Midbrain (tissue), 1 donor: ENCODE measurements around the gene TPPP.
"Not testable (repeated sequence)": the region's sequence is repeated elsewhere in the genome, so short reads cannot be mapped to it uniquely, and the experiment has no call there.

Experiments used
- DNase-seq: peaks from one replicate; lab custom pipeline; 2025; lab: John Stamatoyannopoulos, UW

TPPP gene

GRCh38 chr5:693271-694041, at the start of gene TPPP:
Gene TPPP, minus strand, starts transcription at chr5:693352. Its CDS starts 15,292 bp downstream, at chr5:678060.
- DNase-seq, result peak; percentile 84

DNA sequence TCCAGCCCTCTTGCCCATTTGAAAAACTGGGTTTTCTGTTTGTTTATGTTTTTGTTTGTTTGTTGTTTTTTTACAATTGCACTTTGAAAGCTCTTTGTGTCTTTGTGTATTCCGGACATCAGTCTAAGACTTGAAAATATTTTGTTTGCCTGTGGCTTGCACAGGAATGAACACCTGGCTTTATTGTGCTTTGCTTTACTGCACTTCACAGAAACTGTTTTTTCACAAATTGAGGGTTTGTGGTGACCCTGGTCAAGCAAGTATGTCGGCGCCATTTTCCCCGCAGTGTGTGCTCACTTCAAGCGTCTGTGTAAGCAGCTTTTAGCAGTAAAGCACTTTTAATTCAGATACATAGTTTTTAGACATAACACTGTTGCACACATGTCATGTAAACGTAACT, 49.1 kb upstream of the TPPP start:
- not testable (repeated sequence) for DNase-seq

DNA sequence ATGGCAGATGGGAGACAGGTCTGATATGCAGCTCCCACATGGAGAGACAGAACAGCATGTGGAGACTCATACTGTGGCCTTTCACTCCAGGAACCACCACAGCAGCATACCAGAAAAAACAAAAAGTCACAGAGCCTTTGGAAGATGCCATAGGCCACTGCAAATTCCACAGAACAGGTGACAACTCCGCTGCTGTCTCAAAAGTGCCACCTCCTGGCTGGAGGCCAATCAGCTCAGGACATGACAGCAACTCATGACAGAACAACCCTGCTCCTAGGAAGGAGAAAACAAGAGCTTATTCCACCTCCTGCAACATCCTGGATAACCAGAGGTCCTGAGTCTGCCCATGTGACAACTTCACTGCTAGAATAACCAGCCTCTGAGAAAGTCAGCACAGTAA, 41.0 kb upstream of the TPPP start:
- not testable (repeated sequence) for DNase-seq

GRCh38 chr5:732754-733454, 39.8 kb upstream of the TPPP start:
- not testable (repeated sequence) for DNase-seq

DNA sequence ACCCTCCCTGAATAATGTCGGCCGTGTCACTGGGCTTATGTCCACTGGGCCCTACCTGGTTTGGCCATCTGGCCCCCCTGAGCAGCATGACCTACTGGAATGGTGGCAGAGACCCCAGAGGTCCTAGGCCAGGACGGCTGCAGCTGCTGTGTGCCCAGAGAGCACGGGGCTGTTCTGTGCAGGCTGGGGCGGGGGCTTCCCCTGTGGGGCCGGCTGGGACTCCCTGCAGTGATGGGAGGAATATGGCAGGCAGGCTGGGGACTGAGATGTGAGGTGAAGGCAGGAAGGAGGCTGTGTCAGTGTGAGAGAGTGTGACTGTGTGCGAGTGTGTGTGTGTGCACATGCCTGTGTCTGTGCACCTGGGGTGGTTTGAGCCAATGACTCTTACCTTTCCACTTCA, 36.1 kb upstream of the TPPP start:
- not testable (repeated sequence) for DNase-seq

- DNase-seq, result not testable (repeated sequence)
Measured at GRCh38 chr5:727087-727486, 33.9 kb upstream of the TPPP start.

DNA sequence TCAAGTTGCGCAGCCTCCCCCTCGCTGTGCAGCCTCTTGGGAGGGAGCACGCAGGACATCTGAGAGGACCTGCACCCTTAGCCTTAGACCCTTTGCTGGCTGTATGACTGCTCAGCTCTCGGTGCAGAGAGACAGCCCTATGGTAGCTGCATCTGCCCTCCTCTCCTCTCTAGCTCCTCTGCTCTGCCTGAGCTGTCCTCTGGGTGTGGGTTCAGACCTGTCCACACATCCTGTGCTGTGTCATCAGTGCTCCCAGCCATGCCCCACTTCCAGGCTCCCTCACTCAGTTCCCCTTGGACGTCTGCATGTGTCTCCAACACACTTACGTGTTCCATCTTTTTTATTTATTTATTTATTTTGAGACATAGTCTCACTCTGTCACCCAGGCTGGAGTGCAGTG, 30.7 kb upstream of the TPPP start:
- not testable (repeated sequence) for DNase-seq

DNA sequence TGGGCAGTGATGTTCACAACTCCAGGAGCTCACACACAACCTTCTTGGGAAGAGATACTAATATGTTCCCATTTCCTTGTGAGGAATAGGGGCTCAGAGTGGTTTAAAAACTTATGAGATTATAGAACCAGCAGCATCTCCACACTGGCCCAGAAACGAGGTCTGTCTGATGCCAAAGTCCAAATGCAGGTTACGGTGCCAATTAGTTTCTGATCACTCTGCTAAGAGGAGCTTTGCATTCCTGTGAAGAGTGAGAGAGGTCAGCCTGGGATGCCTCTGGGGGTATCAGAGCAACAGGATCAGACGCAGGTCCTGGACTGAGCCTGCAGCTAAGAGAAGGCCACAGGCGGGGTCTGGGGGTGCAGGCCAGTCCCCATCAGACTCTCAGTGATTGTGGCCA, 30.2 kb upstream of the TPPP start:
- DNase-seq, result not testable (repeated sequence)

DNA sequence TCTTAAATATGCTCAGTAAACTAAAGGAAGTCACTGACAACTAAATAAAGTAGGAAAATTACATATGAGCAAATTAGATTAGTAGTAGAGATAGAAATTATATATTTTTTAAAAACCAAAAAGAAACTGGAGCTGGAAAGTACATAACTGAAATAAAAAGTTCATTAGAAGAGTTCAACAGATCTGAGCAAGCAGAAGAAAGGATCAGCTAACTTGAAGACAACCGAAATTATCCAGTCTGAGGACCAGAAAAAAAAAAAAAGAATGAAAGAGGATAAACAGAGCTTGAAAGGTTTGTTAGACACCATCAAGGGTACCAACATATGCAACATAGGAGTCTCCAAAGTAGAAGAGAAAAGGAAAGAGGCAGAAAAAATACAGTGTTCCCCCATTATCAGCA, 26.2 kb upstream of the TPPP start:
- DNase-seq, result not testable (repeated sequence)

DNA sequence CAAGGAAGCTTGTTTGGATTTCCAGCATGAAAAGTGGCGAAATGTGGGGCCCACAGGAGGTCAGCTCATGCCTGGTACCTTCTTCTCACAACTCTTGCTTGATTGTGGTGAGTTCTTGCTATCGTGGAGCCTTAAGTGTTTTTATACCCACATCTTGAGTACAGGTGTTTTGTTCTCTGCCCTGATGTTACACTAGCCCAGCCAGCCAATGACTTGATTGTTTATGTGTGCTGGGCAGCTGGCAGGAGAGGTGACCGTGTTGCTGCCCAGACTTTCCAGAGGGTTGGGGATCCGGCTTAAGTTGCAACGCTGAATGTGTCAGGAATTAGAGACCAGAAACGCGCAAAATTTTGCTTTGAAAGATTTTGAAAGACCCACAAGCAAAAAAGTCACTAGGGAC, 24.0 kb upstream of the TPPP start:
- no peak for DNase-seq

DNA sequence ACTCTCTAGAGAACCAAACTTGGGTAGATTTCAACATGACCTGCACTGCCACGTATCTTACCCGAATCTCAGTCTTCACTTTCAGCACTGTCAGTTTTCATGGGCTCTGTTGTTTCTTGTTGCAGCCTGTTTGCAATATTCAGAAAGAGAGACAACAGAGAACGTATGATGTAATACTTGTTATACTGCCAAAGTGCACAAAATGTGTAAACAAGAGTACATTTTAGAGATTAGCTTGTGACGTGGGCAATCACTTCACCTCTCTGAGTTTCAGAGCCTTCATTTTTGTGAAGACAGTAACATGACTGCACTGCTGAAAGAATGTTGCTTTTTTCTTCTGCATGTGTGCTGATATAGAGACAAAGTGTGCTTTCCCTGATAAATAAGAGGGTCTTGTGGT, 23.6 kb upstream of the TPPP start:
- peak; percentile 53 for DNase-seq

GRCh38 chr5:715636-716035, 22.5 kb upstream of the TPPP start:
- DNase-seq, result not testable (repeated sequence)

GRCh38 chr5:714215-715118, 21.3 kb upstream of the TPPP start:
- DNase-seq, result not testable (repeated sequence)

- not testable (repeated sequence) for DNase-seq
Measured at GRCh38 chr5:713686-714085, 20.5 kb upstream of the TPPP start.

- DNase-seq, result not testable (repeated sequence)
Measured at GRCh38 chr5:708848-709517, 15.8 kb upstream of the TPPP start.

DNA sequence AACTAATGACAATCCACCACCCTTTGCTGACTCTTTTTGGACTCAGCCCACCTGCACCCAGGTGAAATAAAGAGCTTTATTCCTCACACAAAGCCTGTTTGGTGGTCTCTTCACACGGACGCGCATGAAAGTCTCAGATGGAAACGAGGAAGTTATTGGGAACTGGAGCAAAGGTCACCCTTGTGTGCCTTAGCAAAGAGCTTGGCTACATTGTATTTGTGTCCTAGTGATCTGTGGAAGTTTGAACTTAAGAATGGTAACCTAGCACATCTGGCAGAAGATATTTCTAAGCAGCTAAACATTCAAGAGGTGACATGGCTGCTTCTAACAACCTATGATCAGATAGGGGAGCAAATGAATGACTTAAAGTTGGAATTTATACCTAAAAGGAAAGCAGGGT, 15.2 kb upstream of the TPPP start:
- not testable (repeated sequence) for DNase-seq

DNA sequence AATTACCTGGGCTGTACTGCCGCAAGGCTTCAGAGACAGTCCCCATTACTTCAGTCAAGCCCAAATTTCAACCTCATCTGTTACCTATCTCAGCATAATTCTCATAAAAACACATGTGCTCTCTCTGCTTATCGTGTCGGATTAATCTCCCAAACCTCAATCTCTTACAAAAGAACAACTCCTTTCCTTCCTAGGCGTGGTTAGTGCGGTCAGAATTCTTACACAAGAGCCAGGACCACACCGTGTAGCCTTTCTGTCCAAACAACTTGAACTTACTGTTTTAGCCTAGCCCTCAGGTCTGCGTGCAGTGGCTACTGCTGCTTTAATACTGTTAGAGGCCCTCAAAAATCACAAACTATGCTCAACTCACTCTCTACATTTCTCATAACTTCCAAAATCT, 13.0 kb upstream of the TPPP start:
- DNase-seq, result not testable (repeated sequence)

DNA sequence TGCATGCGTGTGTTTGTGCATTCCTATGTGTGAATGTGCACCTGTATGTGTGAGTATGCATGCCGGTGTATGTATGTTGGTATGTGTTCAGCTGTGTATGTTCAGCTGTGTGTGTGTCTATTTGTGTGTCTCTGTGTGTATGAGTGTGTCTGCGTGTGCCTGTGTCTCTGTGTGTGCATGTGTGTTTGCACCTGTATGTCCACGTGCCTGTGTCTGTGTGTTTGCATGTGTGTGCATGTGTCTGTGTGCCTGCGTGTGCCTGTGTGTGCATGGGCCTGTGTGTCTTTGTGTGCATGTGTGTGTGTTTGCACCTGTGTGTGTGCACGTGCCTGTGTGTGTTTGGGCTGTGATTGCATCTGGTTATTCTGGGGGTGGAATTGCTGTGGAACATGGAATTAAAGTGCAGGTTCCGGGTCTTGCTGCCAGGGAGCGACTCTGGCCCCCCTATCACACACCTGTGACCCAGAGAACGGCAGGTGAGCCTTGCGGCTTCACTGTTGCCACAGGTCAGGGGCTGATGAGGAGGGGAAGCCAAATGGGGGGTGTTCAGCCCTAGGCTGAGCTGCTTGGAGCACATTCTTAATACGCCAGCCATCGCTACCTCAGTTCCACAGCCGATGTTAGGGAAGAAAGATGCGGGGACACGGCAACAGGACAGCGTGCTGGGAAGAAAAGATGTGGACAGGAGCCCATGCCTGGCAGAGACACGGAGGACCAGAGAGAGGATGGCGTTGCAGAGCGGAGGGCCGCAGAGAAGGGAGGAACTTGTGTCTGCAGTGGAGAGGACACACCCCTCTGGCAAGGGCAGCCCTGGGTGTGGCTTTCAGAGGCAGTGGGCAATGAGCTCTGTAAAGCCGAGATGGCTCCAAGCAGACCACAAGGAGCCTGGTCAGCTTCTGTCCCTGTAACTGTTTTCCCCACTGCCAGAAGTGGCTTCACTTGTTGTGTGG, 3.9 kb upstream of the TPPP start:
- DNase-seq, result not testable (repeated sequence)

DNA sequence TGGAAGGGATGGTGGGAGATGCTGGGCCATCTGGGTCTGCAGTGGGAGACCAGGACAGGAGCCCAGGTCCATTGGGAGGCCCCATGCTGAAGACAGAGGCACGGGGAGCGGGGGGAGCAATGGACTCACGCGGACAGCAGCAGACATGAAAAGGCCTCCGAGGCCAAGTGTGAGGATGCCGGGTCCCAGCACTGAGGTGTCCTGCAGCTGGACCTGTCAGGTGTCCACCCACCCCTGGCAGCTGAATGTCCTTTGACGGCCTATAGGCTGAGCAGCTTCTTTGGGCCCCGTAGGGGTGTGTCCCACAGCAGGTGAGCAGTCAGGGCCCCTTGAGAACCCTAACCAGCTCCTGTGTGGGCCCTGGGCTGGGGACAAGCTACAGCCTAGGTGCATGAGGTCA, 3.0 kb upstream of the TPPP start:
- DNase-seq, result not testable (repeated sequence)

GRCh38 chr5:695475-695874, 2.3 kb upstream of the TPPP start:
- not testable (repeated sequence) for DNase-seq

GRCh38 chr5:694042-694431, 885 bp upstream of the TPPP start:
- not testable (repeated sequence) for DNase-seq
